ENCODE data around the gene ZC3H18. TPM values are rescaled to one million over a fixed set of nuclear protein-coding genes. Genes with fewer than 3 reads are reported as not detected.

The ZC3H18 gene
- total RNA-seq, 1 experiment from 2014 or later: 11.8 TPM

- H3K36me3 ChIP-seq (ENCODE audit: low read depth, low read length): no peaks in the 10 kb centered on the region
- peak overlapping the region; percentile 87 for H3K4me2 ChIP-seq (ENCODE audit: low read length)
- no TSS peak for BruUV-seq (replicated peaks)
- ChIA-PET POLR2A (ENCODE audit: unreplicated experiment) (no interaction called here), CTCF (interaction anchor here (0.7 kb wide), 1 partner anchor 66 kb away, joined by 3 read pairs; no protein-coding TSS in a partner anchor)
- ATAC-seq (peak; percentile 67), DNase-seq (peak; percentile 48)
- TF ChIP-seq CTCF (conservative IDR thresholded peaks at IDR 0.05; ENCODE audit: low read depth, low read length) (peak; percentile 49), EZH2 (IDR thresholded peaks at IDR 0.05; ENCODE audit: low read length, unreplicated experiment) (no peak)
- H4K20me1 ChIP-seq (ENCODE audit: low read length): no peaks in the 10 kb centered on the region
- H3K27ac ChIP-seq (ENCODE audit: low read length): no peak overlapping the region
- no peak overlapping the region for H3K9ac ChIP-seq (ENCODE audit: low read length)
- H3K4me1 ChIP-seq (ENCODE audit: insufficient read depth, low read length): no peaks in the 10 kb centered on the region; the same call in 1 of the 2 replicates
- no peaks in the 10 kb centered on the region for H3K9me3 ChIP-seq (ENCODE audit: low read length)
- intact Hi-C loops (cut with micrococcal nuclease): loop anchor here (2.0 kb wide), 1 partner anchor 119 kb away; no protein-coding TSS in a partner anchor
- H3K27me3 ChIP-seq (ENCODE audit: low read length): no peaks in the 10 kb centered on the region
- H3K79me2 ChIP-seq (ENCODE audit: low read length): no peaks in the 10 kb centered on the region
- no peaks in the 10 kb centered on the region for H3F3A ChIP-seq (ENCODE audit: low read length, unreplicated experiment)
- peak overlapping the region; percentile 58 for H3K4me3 ChIP-seq (ENCODE audit: low read length)
- H2AFZ ChIP-seq (ENCODE audit: low read length): peak overlapping the region; percentile 84
- H3K9me2 ChIP-seq (replicated peaks; ENCODE audit: low read length): no peaks in the 10 kb centered on the region
These were observed 8.5 kb upstream of the ZC3H18 start for GRCh38 chr16:88561485-88562359.

DNA sequence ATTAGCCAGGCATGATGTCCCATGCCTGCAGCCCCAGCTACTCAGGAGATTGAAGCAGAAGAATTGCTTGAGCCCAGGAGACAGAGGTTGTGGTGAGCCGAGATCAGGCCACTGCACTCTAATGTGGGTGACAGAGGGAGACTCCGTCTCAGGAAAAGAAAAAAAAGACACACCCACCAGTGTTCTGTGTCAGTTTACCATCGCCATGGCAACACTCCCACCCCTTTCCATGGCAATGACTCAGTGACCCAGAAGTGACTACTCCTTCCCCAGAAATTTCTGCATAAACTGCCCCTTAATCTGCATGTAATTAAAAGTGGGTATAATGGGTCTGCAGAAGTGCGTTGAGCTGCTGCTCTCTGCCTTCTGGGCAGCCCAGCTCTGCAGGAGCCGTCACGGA lies 4.0 kb upstream of the ZC3H18 start:
- H3K27ac ChIP-seq (ENCODE audit: low read length): no peak overlapping the region
- no peaks in the 10 kb centered on the region for H3K9me3 ChIP-seq (ENCODE audit: low read length)
- no peak for TF ChIP-seq EZH2phosphoT487 (IDR thresholded peaks at IDR 0.05; ENCODE audit: borderline replicate concordance, low read length)
- no peak for TF ChIP-seq CTCF (conservative IDR thresholded peaks at IDR 0.05; ENCODE audit: low read depth, low read length)
- no peak for TF ChIP-seq EZH2 (IDR thresholded peaks at IDR 0.05; ENCODE audit: low read length, unreplicated experiment)
- no peak overlapping the region for H3K4me3 ChIP-seq (ENCODE audit: low read length)
- H3K9ac ChIP-seq (ENCODE audit: low read length): no peak overlapping the region
- ChIA-PET POLR2A (ENCODE audit: unreplicated experiment) (no interaction called here), CTCF (no interaction called here)
- H3K79me2 ChIP-seq (ENCODE audit: low read length): peaks cover 11% of the 10 kb centered on the region
- no peaks in the 10 kb centered on the region for H3K36me3 ChIP-seq (ENCODE audit: low read depth, low read length)
- no peaks in the 10 kb centered on the region for H3F3A ChIP-seq (ENCODE audit: low read length, unreplicated experiment)
- H3K27me3 ChIP-seq (ENCODE audit: low read length): no peaks in the 10 kb centered on the region
- H3K9me2 ChIP-seq (replicated peaks; ENCODE audit: low read length): no peaks in the 10 kb centered on the region
- H4K20me1 ChIP-seq (ENCODE audit: low read length): peaks cover 1% of the 10 kb centered on the region; the same call in 1 of the 2 replicates
- H3K4me2 ChIP-seq (ENCODE audit: low read length): no peak overlapping the region
- no peak overlapping the region for H2AFZ ChIP-seq (ENCODE audit: low read length)
- peaks cover 6% of the 10 kb centered on the region for H3K4me1 ChIP-seq (ENCODE audit: insufficient read depth, low read length)
- ATAC-seq (no peak), DNase-seq (no peak)
- intact Hi-C loops (cut with micrococcal nuclease): no loop called here
- no TSS peak for BruUV-seq (replicated peaks)
